DND-41 (cell line): Measurements from ENCODE around the gene PEG3.

Experiments
- ATAC-seq: fragments of 200-7000 bp; cut with Tn5 transposase; 3 replicates; pipeline ENCODE4 v1.9.1; 2021; ENCODE audit warnings: low read depth; ENCODE audit not compliant: insufficient read depth
- DNase-seq: peaks from one replicate; pipeline ENCODE4 v3.0.0-alpha.2; 2020
- H2AFZ ChIP-seq: 2 replicates; pipeline ENCODE4 v1.6.0; 2012; ENCODE audit warnings: low read depth, low read length
- H3K27ac ChIP-seq: 2 replicates; pipeline ENCODE4 v1.5.1; 2012; ENCODE audit warnings: low read length, inconsistent platforms
- H3K27me3 ChIP-seq: fragments of 200-600 bp; sonication (generic); 2 replicates; pipeline ENCODE4 v1.6.0; 2012; ENCODE audit warnings: low read length, mild to moderate bottlenecking, inconsistent platforms; ENCODE audit not compliant: insufficient read depth, poor library complexity
- H3K36me3 ChIP-seq: 2 replicates; pipeline ENCODE4 v1.5.1; 2012; ENCODE audit warnings: low read length, inconsistent platforms; ENCODE audit not compliant: insufficient read depth
- H3K4me1 ChIP-seq: 2 replicates; pipeline ENCODE4 v1.5.1; 2012; ENCODE audit warnings: mild to moderate bottlenecking, low read length; ENCODE audit not compliant: insufficient read depth
- H3K4me2 ChIP-seq: 2 replicates; pipeline ENCODE4 v1.6.0; 2012; ENCODE audit warnings: mild to moderate bottlenecking, moderate library complexity, low read length, inconsistent platforms; ENCODE audit not compliant: insufficient read depth
- H3K4me3 ChIP-seq, 2 experiments: fragments of 200-600 bp in 1 of 2; shearing (Covaris generic) in 1 of 2; 2 replicates each; pipeline ENCODE4 v1.5.1; 2012 to 2016; ENCODE audit warnings: inconsistent platforms in 2 of 2, low read length in 2 of 2, mild to moderate bottlenecking in 2 of 2, low read depth in 1 of 2, moderate library complexity in 1 of 2
- H3K79me2 ChIP-seq: 2 replicates; pipeline ENCODE4 v1.6.0; 2012; ENCODE audit warnings: low read length, inconsistent platforms; ENCODE audit not compliant: insufficient read depth
- H3K9ac ChIP-seq: 2 replicates; pipeline ENCODE4 v1.6.0; 2012; ENCODE audit warnings: low read depth, mild to moderate bottlenecking, inconsistent platforms, low read length, moderate library complexity
- H3K9me3 ChIP-seq: 2 replicates; pipeline ENCODE4 v1.5.1; 2012; ENCODE audit warnings: low read length, moderate library complexity, mild to moderate bottlenecking, inconsistent platforms; ENCODE audit not compliant: insufficient read depth, severe bottlenecking
- H4K20me1 ChIP-seq: 2 replicates; pipeline ENCODE4 v1.6.0; 2012; ENCODE audit warnings: low read length; ENCODE audit not compliant: insufficient read depth
- EZH2 ChIP-seq: IDR thresholded peaks from 3 replicates; pipeline ENCODE4 v1.6.1; 2012; ENCODE audit warnings: borderline replicate concordance, low read depth, mild to moderate bottlenecking, moderate library complexity, low read length, inconsistent platforms; ENCODE audit not compliant: severe bottlenecking
- TF ChIP-seq, protein P1 (sequence below): IDR thresholded peaks from 2 replicates; pipeline ENCODE4 v1.5.1; 2012; ENCODE audit warnings: borderline replicate concordance, low read length, moderate library complexity, mild to moderate bottlenecking; ENCODE audit not compliant: poor library complexity, severe bottlenecking; ENCODE audit errors: extremely low read depth

PEG3 gene

DNA sequence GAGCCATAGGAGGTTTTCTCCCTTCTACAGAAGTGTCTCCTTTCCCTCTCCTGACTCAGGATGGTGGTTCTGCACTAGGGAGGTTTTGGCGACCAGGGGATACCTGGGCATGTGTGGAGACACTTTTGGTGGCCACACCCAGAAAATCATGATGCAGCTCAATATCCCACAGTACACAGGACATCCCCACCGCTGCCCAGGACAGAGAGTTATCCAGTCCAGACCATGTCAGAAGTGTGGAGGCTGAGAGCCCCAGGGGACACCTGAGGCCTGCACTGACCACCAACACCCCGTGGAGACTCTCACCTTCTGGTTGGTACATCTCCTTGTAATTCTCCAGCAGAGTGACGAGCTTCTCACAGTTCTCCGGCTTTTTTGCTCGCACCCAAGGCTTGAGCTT, 16.6 kb downstream of the PEG3 start:
- no peaks in the 10 kb centered on the region for H4K20me1 ChIP-seq
- no peak overlapping the region for H3K9ac ChIP-seq
- DNase-seq (no peak), ATAC-seq (no peak)
- no peaks in the 10 kb centered on the region for H3K79me2 ChIP-seq
- no peak overlapping the region for H3K27ac ChIP-seq
- no peak overlapping the region for H3K4me3 ChIP-seq
- TF ChIP-seq, protein P1, sequence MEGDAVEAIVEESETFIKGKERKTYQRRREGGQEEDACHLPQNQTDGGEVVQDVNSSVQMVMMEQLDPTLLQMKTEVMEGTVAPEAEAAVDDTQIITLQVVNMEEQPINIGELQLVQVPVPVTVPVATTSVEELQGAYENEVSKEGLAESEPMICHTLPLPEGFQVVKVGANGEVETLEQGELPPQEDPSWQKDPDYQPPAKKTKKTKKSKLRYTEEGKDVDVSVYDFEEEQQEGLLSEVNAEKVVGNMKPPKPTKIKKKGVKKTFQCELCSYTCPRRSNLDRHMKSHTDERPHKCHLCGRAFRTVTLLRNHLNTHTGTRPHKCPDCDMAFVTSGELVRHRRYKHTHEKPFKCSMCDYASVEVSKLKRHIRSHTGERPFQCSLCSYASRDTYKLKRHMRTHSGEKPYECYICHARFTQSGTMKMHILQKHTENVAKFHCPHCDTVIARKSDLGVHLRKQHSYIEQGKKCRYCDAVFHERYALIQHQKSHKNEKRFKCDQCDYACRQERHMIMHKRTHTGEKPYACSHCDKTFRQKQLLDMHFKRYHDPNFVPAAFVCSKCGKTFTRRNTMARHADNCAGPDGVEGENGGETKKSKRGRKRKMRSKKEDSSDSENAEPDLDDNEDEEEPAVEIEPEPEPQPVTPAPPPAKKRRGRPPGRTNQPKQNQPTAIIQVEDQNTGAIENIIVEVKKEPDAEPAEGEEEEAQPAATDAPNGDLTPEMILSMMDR: no peak
- TF ChIP-seq EZH2: no peak
- H3K4me1 ChIP-seq: no peaks in the 10 kb centered on the region
- no peak overlapping the region for H3K4me2 ChIP-seq
- H3K27me3 ChIP-seq: no peaks in the 10 kb centered on the region
- H3K36me3 ChIP-seq: no peaks in the 10 kb centered on the region
- H3K9me3 ChIP-seq: no peaks in the 10 kb centered on the region
- H2AFZ ChIP-seq: no peak overlapping the region

DNA sequence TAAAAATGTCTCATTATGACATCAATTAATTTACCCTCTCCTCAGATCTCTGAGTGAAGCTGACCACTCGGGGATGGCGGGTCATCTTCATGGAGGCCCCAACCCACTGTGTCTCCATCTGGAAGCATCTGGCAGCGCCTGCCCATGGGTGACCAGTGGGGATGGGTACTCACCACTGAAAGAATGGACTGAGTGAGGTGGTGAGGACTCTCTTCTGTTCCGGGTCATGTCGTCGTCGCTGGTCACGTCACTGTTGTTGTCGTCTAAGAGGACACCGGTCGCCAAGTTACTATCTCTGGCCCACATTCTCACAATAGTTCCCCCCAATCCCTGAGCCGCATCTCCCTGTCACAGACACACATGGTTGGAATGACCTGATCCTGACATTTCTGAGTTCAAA, 17.1 kb downstream of the PEG3 start:
- Histone ChIP-seq H4K20me1 (no peaks in the 10 kb centered on the region), H3K79me2 (no peaks in the 10 kb centered on the region), H3K4me1 (no peaks in the 10 kb centered on the region), H3K36me3 (no peaks in the 10 kb centered on the region), H3K4me2 (no peak overlapping the region), H3K9me3 (no peaks in the 10 kb centered on the region), H3K9ac (no peak overlapping the region), H2AFZ (no peak overlapping the region), H3K27ac (no peak overlapping the region), H3K4me3 (no peak overlapping the region), H3K27me3 (no peaks in the 10 kb centered on the region)
- ATAC-seq: no peak
- TF ChIP-seq, protein P1: no peak
- TF ChIP-seq EZH2: no peak
- DNase-seq: no peak

DNA sequence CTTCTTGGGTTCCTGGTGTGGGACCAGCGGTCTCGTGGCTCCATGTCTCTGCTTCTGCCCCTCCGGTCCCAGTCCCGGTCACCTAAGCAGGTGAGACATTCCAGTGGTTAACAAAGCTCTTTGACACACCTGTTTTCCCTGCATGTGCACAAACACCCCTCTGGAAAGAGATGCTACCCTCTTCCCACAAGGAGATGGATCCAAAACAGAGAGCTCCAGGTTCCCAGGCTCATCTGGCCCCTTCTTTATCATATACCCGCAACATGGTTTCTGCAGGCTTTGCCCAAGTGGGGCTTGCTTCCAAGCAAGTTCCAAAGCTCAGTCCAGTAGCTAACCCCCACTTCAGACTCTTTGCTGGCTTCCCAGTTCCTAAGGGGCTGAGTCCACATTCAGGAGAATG, 17.8 kb downstream of the PEG3 start:
- no peaks in the 10 kb centered on the region for H3K27me3 ChIP-seq
- DNase-seq (no peak), ATAC-seq (no peak)
- TF ChIP-seq, protein P1: no peak
- no peak for TF ChIP-seq EZH2
- H4K20me1 ChIP-seq: no peaks in the 10 kb centered on the region
- no peaks in the 10 kb centered on the region for H3K36me3 ChIP-seq
- no peaks in the 10 kb centered on the region for H3K9me3 ChIP-seq
- H3K4me1 ChIP-seq: no peaks in the 10 kb centered on the region
- no peak overlapping the region for H2AFZ ChIP-seq
- no peak overlapping the region for H3K27ac ChIP-seq
- H3K4me3 ChIP-seq: no peak overlapping the region
- H3K9ac ChIP-seq: no peak overlapping the region
- H3K79me2 ChIP-seq: no peaks in the 10 kb centered on the region
- no peak overlapping the region for H3K4me2 ChIP-seq

DNA sequence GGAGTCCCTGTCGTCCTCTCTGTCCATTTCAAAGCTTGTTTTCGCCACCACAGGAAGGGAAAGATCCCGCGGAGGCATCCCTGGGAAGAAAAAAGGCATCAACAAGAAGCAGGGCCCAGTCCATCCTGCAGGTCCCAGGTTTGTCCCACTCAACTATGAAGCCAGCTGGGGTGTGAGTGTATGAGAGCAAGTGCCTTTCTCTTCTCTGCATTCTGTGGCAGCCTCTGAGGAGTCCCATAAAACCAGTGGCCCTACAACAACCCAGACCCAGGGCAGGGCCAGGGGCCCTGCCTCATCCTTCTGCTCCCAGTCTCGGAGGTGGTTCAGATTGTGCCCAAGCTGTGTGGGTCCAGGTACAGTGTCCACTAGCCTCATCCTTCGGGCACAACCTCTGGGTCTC, 18.9 kb downstream of the PEG3 start:
- Histone ChIP-seq H3K79me2 (no peaks in the 10 kb centered on the region), H3K4me3 (no peak overlapping the region), H3K27ac (no peak overlapping the region), H3K36me3 (no peaks in the 10 kb centered on the region), H4K20me1 (no peaks in the 10 kb centered on the region), H3K27me3 (no peaks in the 10 kb centered on the region), H3K4me1 (no peaks in the 10 kb centered on the region), H3K9me3 (no peaks in the 10 kb centered on the region), H3K9ac (no peak overlapping the region), H2AFZ (no peak overlapping the region), H3K4me2 (no peak overlapping the region)
- DNase-seq (no peak), ATAC-seq (no peak)
- TF ChIP-seq, protein P1: no peak
- no peak for TF ChIP-seq EZH2
